Measurements from ENCODE around the gene EDDM3A.

Gene EDDM3A

GRCh38 chr14:20782280-20782890 is 36.7 kb downstream of the EDDM3A start:
- DNase-seq (ENCODE audit: low read depth in 2 of 3, low spot score in 2 of 3), result no peak

GRCh38 chr14:20787025-20787424 is 41.3 kb downstream of the EDDM3A start:
- no peak for DNase-seq (ENCODE audit: low read depth in 2 of 3, low spot score in 2 of 3)

GRCh38 chr14:20789230-20789813 is 43.6 kb downstream of the EDDM3A start:
- no peak for DNase-seq (ENCODE audit: low read depth in 2 of 3, low spot score in 2 of 3)

- DNase-seq (ENCODE audit: low read depth in 2 of 3, low spot score in 2 of 3), result no peak
Observed at GRCh38 chr14:20790464-20791116, 44.9 kb downstream of the EDDM3A start.

- no peak for DNase-seq (ENCODE audit: low read depth in 2 of 3, low spot score in 2 of 3)
Observed at GRCh38 chr14:20791187-20791586, 45.5 kb downstream of the EDDM3A start.

GRCh38 chr14:20791597-20791996 is 45.9 kb downstream of the EDDM3A start:
- DNase-seq (ENCODE audit: low read depth in 2 of 3, low spot score in 2 of 3), result no peak

GRCh38 chr14:20792556-20792955 is 46.9 kb downstream of the EDDM3A start:
- no peak for DNase-seq (ENCODE audit: low read depth in 2 of 3, low spot score in 2 of 3)

- no peak for DNase-seq (ENCODE audit: low read depth in 2 of 3, low spot score in 2 of 3)
Observed at GRCh38 chr14:20794644-20795369, 49.1 kb downstream of the EDDM3A start.

- no peak for DNase-seq (ENCODE audit: low read depth in 2 of 3, low spot score in 2 of 3)
Observed at GRCh38 chr14:20797164-20797563, 51.5 kb downstream of the EDDM3A start.
